ENCODE measurements around the gene SLC29A2.
A peak's percentile ranks its signal among the peaks of the same experiment; 100 is the strongest.

The SLC29A2 gene

GRCh38 chr11:66365166-66365565, 6.4 kb downstream of the SLC29A2 start:
- peaks cover 73% of the 10 kb centered on the region for H3K36me3 ChIP-seq

GRCh38 chr11:66363805-66364535, 7.6 kb downstream of the SLC29A2 start:
- Histone ChIP-seq H3K9me3 (ENCODE audit: severe bottlenecking) (no peaks in the 10 kb centered on the region), H3K27ac (no peak overlapping the region), H3K4me3 (ENCODE audit: low read depth, low read length) (no peak overlapping the region), H3K36me3 (peaks cover 75% of the 10 kb centered on the region), H3K27me3 (ENCODE audit: insufficient read depth, low read depth, severe bottlenecking) (no peaks in the 10 kb centered on the region)
- peak; percentile 91 for TF ChIP-seq CTCF (IDR thresholded peaks at IDR 0.05; ENCODE audit: low read depth, low read length)
- peak; percentile 77 for DNase-seq

More at GRCh38 chr11:66365166-66365565, 6.4 kb downstream of the SLC29A2 start:
- no peak for TF ChIP-seq CTCF (IDR thresholded peaks at IDR 0.05; ENCODE audit: low read depth, low read length)
- H3K27me3 ChIP-seq (ENCODE audit: insufficient read depth, low read depth, severe bottlenecking) = no peaks in the 10 kb centered on the region
- no peak for DNase-seq
- no peaks in the 10 kb centered on the region for H3K9me3 ChIP-seq (ENCODE audit: severe bottlenecking)
- H3K27ac ChIP-seq = peak overlapping the region; percentile 45
- no peak overlapping the region for H3K4me3 ChIP-seq (ENCODE audit: low read depth, low read length)

GRCh38 chr11:66363187-66363601, 8.4 kb downstream of the SLC29A2 start:
- Histone ChIP-seq H3K9me3 (ENCODE audit: severe bottlenecking) (no peaks in the 10 kb centered on the region), H3K4me3 (ENCODE audit: low read depth, low read length) (no peak overlapping the region), H3K27me3 (ENCODE audit: insufficient read depth, low read depth, severe bottlenecking) (no peaks in the 10 kb centered on the region), H3K36me3 (peaks cover 68% of the 10 kb centered on the region), H3K27ac (no peak overlapping the region)
- TF ChIP-seq CTCF (IDR thresholded peaks at IDR 0.05; ENCODE audit: low read depth, low read length) = no peak
- no peak for DNase-seq

GRCh38 chr11:66362481-66363147, 8.9 kb downstream of the SLC29A2 start:
- no peak for DNase-seq
- no peaks in the 10 kb centered on the region for H3K9me3 ChIP-seq (ENCODE audit: severe bottlenecking)
- peaks cover 62% of the 10 kb centered on the region for H3K36me3 ChIP-seq
- H3K4me3 ChIP-seq (ENCODE audit: low read depth, low read length) = no peak overlapping the region
- TF ChIP-seq CTCF (IDR thresholded peaks at IDR 0.05; ENCODE audit: low read depth, low read length) = no peak
- no peaks in the 10 kb centered on the region for H3K27me3 ChIP-seq (ENCODE audit: insufficient read depth, low read depth, severe bottlenecking)
- no peak overlapping the region for H3K27ac ChIP-seq

- H3K27ac ChIP-seq = no peak overlapping the region
- TF ChIP-seq CTCF (IDR thresholded peaks at IDR 0.05; ENCODE audit: low read depth, low read length) = no peak
- H3K27me3 ChIP-seq (ENCODE audit: insufficient read depth, low read depth, severe bottlenecking) = no peaks in the 10 kb centered on the region
- H3K36me3 ChIP-seq = peaks cover 52% of the 10 kb centered on the region
- no peak for DNase-seq
- no peak overlapping the region for H3K4me3 ChIP-seq (ENCODE audit: low read depth, low read length)
- H3K9me3 ChIP-seq (ENCODE audit: severe bottlenecking) = no peaks in the 10 kb centered on the region
These were observed 10.0 kb downstream of the SLC29A2 start for GRCh38 chr11:66361502-66361941.
